Suprapubic skin (tissue), 4 donors: Measurements from ENCODE around the gene KCNE3. TPM values are rescaled to one million over a fixed set of nuclear protein-coding genes. Genes with fewer than 3 reads are reported as not detected.

Experiments used
- DNase-seq, 2 donors: peaks; one replicate each; pipeline ENCODE4 v3.0.0-alpha.2; 2019; ENCODE audit warnings: low spot score in 2 of 2
- H3K27ac ChIP-seq: fragments of 200-600 bp; sonication (generic); one replicate; pipeline ENCODE4 v1.5.1; 2019
- H3K27me3 ChIP-seq: fragments of 200-600 bp; sonication (generic); one replicate; pipeline ENCODE4 v1.5.1; 2019
- H3K36me3 ChIP-seq: fragments of 200-600 bp; sonication (generic); one replicate; pipeline ENCODE4 v1.5.1; 2019
- H3K4me1 ChIP-seq: fragments of 200-600 bp; sonication (generic); one replicate; pipeline ENCODE4 v1.5.1; 2019
- H3K4me3 ChIP-seq: fragments of 200-600 bp; sonication (generic); one replicate; pipeline ENCODE4 v1.5.1; 2019; ENCODE audit warnings: mild to moderate bottlenecking
- H3K9me3 ChIP-seq: fragments of 200-600 bp; sonication (generic); one replicate; pipeline ENCODE4 v1.5.1; 2019
- CTCF ChIP-seq, 2 donors: fragments of 200-600 bp in 1 of 2; fragments of 450-650 bp in 1 of 2; sonication (generic) in 1 of 2; IDR thresholded peaks; one replicate each; pipeline ENCODE4 v1.5.1; 2016 to 2019; ENCODE audit warnings: antibody characterized with exemption in 2 of 2, mild to moderate bottlenecking in 1 of 2, moderate library complexity in 1 of 2
- EP300 ChIP-seq: sonication (generic); formaldehyde crosslinking; IDR thresholded peaks from one replicate; pipeline ENCODE4 v1.6.1; 2017; ENCODE audit warnings: antibody characterized with exemption
- POLR2A ChIP-seq, 2 donors: fragments of 450-650 bp; IDR thresholded peaks; one replicate each; pipeline ENCODE4 v1.6.1; 2017; ENCODE audit warnings: antibody characterized with exemption in 2 of 2, mild to moderate bottlenecking in 2 of 2, moderate library complexity in 2 of 2
- POLR2AphosphoS5 ChIP-seq, 3 donors: sonication (generic); formaldehyde crosslinking; IDR thresholded peaks; one replicate each; pipeline ENCODE4 v1.6.1; 2017; ENCODE audit warnings: antibody characterized with exemption in 3 of 3
- WGBS: methylation state at CpG from one replicate; pipeline ENCODE4 v1.1.5; 2018; 5-methylcytosine and 5-hydroxymethylcytosine counted together
- total RNA-seq, 4 donors: library from RNA; depleted of rRNA; stranded (reverse); fragments of >200 nt; gene quantifications; one replicate each; pipeline ENCODE4 v1.1.0, GENCODE V29; 2016

Gene KCNE3
- total RNA-seq, 4 donors from 2014 or later: 0.17 to 2.0 (median 0.26) TPM

- no peak for DNase-seq
- Histone ChIP-seq H3K27ac (no peak overlapping the region), H3K4me1 (peaks cover 13% of the 10 kb centered on the region), H3K27me3 (peaks cover 2% of the 10 kb centered on the region), H3K4me3 (no peak overlapping the region), H3K9me3 (no peaks in the 10 kb centered on the region), H3K36me3 (no peaks in the 10 kb centered on the region)
- TF ChIP-seq POLR2AphosphoS5 (IDR thresholded peaks at IDR 0.05) (no peak), POLR2A (IDR thresholded peaks at IDR 0.05) (no peak), CTCF (IDR thresholded peaks at IDR 0.05) (no peak), EP300 (no peak)
- whole genome bisulfite sequencing: 67% methylated on average over 6 of the region's 6 CpGs
These were observed 17.0 kb downstream of the KCNE3 start for GRCh38 chr11:74450318-74450717.

GRCh38 chr11:74449369-74449931 lies 17.9 kb downstream of the KCNE3 start:
- H3K9me3 ChIP-seq: no peaks in the 10 kb centered on the region
- H3K27ac ChIP-seq: no peak overlapping the region
- TF ChIP-seq CTCF (IDR thresholded peaks at IDR 0.05) (peak; percentile 59 to 65), EP300 (no peak)
- H3K27me3 ChIP-seq: peaks cover 2% of the 10 kb centered on the region
- 57% methylated on average over 2 of the region's 2 CpGs for WGBS
- no peak for DNase-seq
- peaks cover 21% of the 10 kb centered on the region for H3K4me1 ChIP-seq
- no peaks in the 10 kb centered on the region for H3K36me3 ChIP-seq
- H3K4me3 ChIP-seq: no peak overlapping the region

- Histone ChIP-seq H3K4me3 (no peak overlapping the region), H3K36me3 (no peaks in the 10 kb centered on the region), H3K27ac (no peak overlapping the region), H3K9me3 (no peaks in the 10 kb centered on the region), H3K27me3 (peaks cover 2% of the 10 kb centered on the region), H3K4me1 (peaks cover 25% of the 10 kb centered on the region)
- DNase-seq: no peak
- no peak for TF ChIP-seq POLR2AphosphoS5 (IDR thresholded peaks at IDR 0.05)
- no peak for TF ChIP-seq POLR2A (IDR thresholded peaks at IDR 0.05)
- no peak for TF ChIP-seq CTCF (IDR thresholded peaks at IDR 0.05)
- no peak for TF ChIP-seq EP300
These were observed 19.6 kb downstream of the KCNE3 start for GRCh38 chr11:74447720-74448119.

- H3K27ac ChIP-seq: no peak overlapping the region
- 45% methylated on average over 1 of the region's 1 CpG for WGBS
- TF ChIP-seq EP300 (no peak), POLR2A (IDR thresholded peaks at IDR 0.05) (no peak), CTCF (IDR thresholded peaks at IDR 0.05) (no peak), POLR2AphosphoS5 (IDR thresholded peaks at IDR 0.05) (no peak)
- H3K4me3 ChIP-seq: no peak overlapping the region
- DNase-seq: no peak
- peaks cover 25% of the 10 kb centered on the region for H3K4me1 ChIP-seq
- no peaks in the 10 kb centered on the region for H3K27me3 ChIP-seq
- H3K9me3 ChIP-seq: no peaks in the 10 kb centered on the region
- no peaks in the 10 kb centered on the region for H3K36me3 ChIP-seq
These were observed 20.8 kb downstream of the KCNE3 start for GRCh38 chr11:74446532-74446938.

- H3K9me3 ChIP-seq: no peaks in the 10 kb centered on the region
- WGBS: 70% methylated on average over 9 of the region's 9 CpGs
- no peak for DNase-seq
- no peaks in the 10 kb centered on the region for H3K36me3 ChIP-seq
- H3K27ac ChIP-seq: no peak overlapping the region
- no peaks in the 10 kb centered on the region for H3K27me3 ChIP-seq
- TF ChIP-seq POLR2AphosphoS5 (IDR thresholded peaks at IDR 0.05) (no peak), EP300 (no peak), CTCF (IDR thresholded peaks at IDR 0.05) (no peak), POLR2A (IDR thresholded peaks at IDR 0.05) (no peak)
- H3K4me3 ChIP-seq: no peak overlapping the region
- H3K4me1 ChIP-seq: peaks cover 20% of the 10 kb centered on the region
These were observed 23.0 kb downstream of the KCNE3 start for GRCh38 chr11:74444173-74444826.
